ENCODE results near the gene WNT5B.

The WNT5B gene

DNA sequence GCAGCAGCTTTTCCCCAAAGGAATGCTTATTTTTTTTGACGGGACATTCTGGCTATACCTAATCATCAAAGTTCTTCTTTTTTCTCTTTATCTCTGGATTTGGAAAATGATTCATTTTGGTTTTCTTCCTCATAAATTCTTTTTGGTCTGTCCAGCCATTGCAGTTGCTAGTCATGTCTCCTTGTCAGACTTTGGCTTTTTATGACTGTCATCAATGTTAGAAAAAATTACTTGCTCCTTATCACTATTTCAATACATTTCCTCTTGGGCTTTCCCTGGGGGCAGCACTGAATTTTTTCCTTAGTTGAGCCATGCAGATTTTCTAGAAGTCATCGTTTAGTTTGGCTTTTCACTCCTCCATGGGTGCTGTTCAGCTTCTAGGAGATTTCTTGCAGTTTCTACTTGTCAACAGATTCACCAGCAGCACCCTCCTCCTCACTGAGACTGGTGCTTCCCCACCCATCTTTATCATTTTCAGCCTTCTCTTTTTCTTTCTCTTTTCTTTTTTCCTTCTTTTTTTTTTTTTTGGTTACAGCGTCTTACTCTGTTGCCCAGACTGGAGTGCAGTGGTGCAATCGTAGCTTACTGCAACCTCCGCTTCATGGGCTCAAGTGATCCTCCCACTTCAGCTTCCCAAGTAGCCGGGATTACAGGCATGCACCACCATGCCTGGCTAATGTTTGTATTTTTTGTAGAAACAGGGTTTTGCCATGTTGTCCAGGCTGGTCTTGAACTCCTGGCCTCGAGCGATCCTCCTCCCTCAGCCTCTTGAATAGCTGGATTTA, 67.0 kb downstream of the WNT5B start:
- no peak overlapping the region for H3K4me3 ChIP-seq (ENCODE audit: low read depth, low read length)
- DNase-seq (ENCODE audit: low read depth), result no peak
- TF ChIP-seq, protein P1, sequence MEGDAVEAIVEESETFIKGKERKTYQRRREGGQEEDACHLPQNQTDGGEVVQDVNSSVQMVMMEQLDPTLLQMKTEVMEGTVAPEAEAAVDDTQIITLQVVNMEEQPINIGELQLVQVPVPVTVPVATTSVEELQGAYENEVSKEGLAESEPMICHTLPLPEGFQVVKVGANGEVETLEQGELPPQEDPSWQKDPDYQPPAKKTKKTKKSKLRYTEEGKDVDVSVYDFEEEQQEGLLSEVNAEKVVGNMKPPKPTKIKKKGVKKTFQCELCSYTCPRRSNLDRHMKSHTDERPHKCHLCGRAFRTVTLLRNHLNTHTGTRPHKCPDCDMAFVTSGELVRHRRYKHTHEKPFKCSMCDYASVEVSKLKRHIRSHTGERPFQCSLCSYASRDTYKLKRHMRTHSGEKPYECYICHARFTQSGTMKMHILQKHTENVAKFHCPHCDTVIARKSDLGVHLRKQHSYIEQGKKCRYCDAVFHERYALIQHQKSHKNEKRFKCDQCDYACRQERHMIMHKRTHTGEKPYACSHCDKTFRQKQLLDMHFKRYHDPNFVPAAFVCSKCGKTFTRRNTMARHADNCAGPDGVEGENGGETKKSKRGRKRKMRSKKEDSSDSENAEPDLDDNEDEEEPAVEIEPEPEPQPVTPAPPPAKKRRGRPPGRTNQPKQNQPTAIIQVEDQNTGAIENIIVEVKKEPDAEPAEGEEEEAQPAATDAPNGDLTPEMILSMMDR (IDR thresholded peaks at IDR 0.05; ENCODE audit: control insufficient read depth, extremely low read depth, insufficient read depth), result no peak

DNA sequence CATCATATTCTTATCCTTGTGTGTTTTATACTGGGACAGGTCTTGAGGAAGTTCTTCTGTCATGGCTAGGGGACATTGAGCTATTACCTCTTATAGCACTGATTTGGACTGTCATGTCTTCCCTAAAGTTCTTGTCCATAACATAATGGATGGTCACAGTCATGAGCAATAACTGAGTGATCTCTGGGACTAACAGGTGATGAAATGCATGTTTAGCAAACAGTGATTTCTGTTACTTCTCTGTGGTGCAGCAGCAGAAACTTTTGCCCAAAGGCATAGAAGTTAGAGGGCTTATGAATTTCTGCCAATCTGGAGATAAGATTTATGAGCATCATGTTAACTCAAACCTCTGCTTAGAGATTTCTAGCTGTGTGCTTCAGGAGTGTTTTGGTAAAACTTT, 67.8 kb downstream of the WNT5B start:
- TF ChIP-seq, protein P1 (IDR thresholded peaks at IDR 0.05; ENCODE audit: control insufficient read depth, extremely low read depth, insufficient read depth), result no peak
- DNase-seq (ENCODE audit: low read depth), result no peak
- H3K4me3 ChIP-seq (ENCODE audit: low read depth, low read length), result no peak overlapping the region
